DOHH2 (cell line): ENCODE data around the gene SLCO2A1.

Source experiments
- H3F3A ChIP-seq: fragments of 200-600 bp; sonication (generic), shearing (Covaris generic); 2 replicates; pipeline ENCODE4 v1.6.0; 2016; ENCODE audit warnings: antibody characterized with exemption, mild to moderate bottlenecking; ENCODE audit not compliant: control insufficient read depth, insufficient read depth
- H3K27ac ChIP-seq: fragments of 200-600 bp; sonication (generic); 2 replicates; pipeline ENCODE4 v1.5.1; 2014; ENCODE audit warnings: low read depth, mild to moderate bottlenecking, low read length, moderate library complexity
- H3K27me3 ChIP-seq: fragments of 200-600 bp; sonication (generic); 2 replicates; pipeline ENCODE4 v1.6.1; 2014; ENCODE audit warnings: mild to moderate bottlenecking, low read length, mixed read lengths; ENCODE audit not compliant: control insufficient read depth
- H3K36me3 ChIP-seq: fragments of 200-600 bp; sonication (generic); 2 replicates; pipeline ENCODE4 v1.6.1; 2014; ENCODE audit warnings: mild to moderate bottlenecking, low read length, moderate library complexity, mixed read lengths; ENCODE audit not compliant: control insufficient read depth
- H3K4me1 ChIP-seq: fragments of 200-600 bp; sonication (generic); 2 replicates; pipeline ENCODE4 v1.6.1; 2014; ENCODE audit warnings: mild to moderate bottlenecking, low read length, mixed read lengths; ENCODE audit not compliant: control insufficient read depth
- H3K4me2 ChIP-seq: fragments of 200-600 bp; sonication (generic); 2 replicates; pipeline ENCODE4 v1.6.0; 2014; ENCODE audit warnings: mild to moderate bottlenecking, low read length, moderate library complexity
- H3K4me3 ChIP-seq: fragments of 200-600 bp; sonication (generic); 2 replicates; pipeline ENCODE4 v1.5.1; 2014; ENCODE audit warnings: mild to moderate bottlenecking, low read length, mixed read lengths
- H3K79me2 ChIP-seq: fragments of 200-600 bp; sonication (generic); 2 replicates; pipeline ENCODE4 v1.6.1; 2014; ENCODE audit warnings: mild to moderate bottlenecking, low read length, mixed read lengths; ENCODE audit not compliant: control insufficient read depth
- H3K9me2 ChIP-seq: fragments of 200-600 bp; sonication (generic); replicated peaks from 2 replicates; pipeline ENCODE4 v1.6.1; 2014; ENCODE audit warnings: mild to moderate bottlenecking, low read length, mixed read lengths; ENCODE audit not compliant: control insufficient read depth
- H3K9me3 ChIP-seq: fragments of 200-600 bp; sonication (generic); 2 replicates; pipeline ENCODE4 v1.6.1; 2014; ENCODE audit warnings: antibody characterized with exemption, low read length, mixed read lengths; ENCODE audit not compliant: control insufficient read depth, insufficient read depth
- H4K20me1 ChIP-seq: fragments of 200-600 bp; sonication (generic); 2 replicates; pipeline ENCODE4 v1.6.0; 2014; ENCODE audit warnings: low read depth, mild to moderate bottlenecking, antibody characterized with exemption, low read length, moderate library complexity; ENCODE audit not compliant: control insufficient read depth, insufficient read depth
- CTCF ChIP-seq: fragments of 200-600 bp; sonication (generic); IDR thresholded peaks from one replicate; pipeline ENCODE4 v1.5.1; 2014; ENCODE audit warnings: antibody characterized with exemption, mild to moderate bottlenecking, low read depth, low read length; ENCODE audit not compliant: poor library complexity, severe bottlenecking
- EZH2phosphoT487 ChIP-seq: fragments of 200-600 bp; sonication (generic); IDR thresholded peaks from 2 replicates; pipeline ENCODE4 v1.6.1; 2017; ENCODE audit warnings: borderline replicate concordance, mild to moderate bottlenecking, antibody characterized with exemption, low read length, moderate library complexity, mixed read lengths

The SLCO2A1 gene

GRCh38 chr3:133955892-133956291 is 73.8 kb downstream of the SLCO2A1 start:
- Histone ChIP-seq H3F3A (no peaks in the 10 kb centered on the region), H3K27ac (no peak overlapping the region), H3K79me2 (no peaks in the 10 kb centered on the region), H3K27me3 (no peaks in the 10 kb centered on the region), H4K20me1 (no peaks in the 10 kb centered on the region), H3K4me1 (no peaks in the 10 kb centered on the region), H3K36me3 (no peaks in the 10 kb centered on the region), H3K4me3 (no peak overlapping the region), H3K9me3 (no peaks in the 10 kb centered on the region), H3K9me2 (no peaks in the 10 kb centered on the region), H3K4me2 (no peak overlapping the region)
- TF ChIP-seq CTCF (no peak), EZH2phosphoT487 (no peak)

DNA sequence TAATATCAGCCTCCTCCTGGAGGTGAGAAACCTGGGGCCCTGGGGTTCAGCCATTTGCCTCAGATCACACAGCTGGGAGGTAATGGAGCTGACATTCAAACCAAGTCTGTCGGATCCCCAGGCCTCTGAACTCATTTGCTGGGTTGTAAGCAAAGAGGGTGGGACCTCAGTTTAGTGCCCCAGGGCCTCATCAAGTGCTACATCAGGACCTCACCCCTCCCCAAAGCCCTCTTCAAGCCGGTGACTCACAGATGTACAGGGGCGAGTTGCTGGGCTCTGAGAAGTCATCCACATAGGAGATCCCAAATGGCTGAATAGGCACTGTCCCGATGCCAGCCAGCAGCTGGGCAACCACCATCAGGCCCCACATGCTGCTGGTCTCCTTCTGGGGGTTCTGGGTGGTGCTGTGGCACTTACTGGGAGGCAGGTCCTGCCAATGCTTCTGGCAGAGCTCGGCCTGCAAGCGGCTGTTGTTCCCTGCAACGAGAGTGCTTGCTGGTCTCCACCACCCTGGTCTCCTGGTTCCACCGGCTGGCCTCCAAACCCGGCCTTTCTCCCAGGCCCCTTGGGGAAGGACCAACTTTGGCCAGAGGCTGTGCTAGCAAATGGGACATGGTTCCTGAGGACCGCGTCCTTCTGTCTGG is 74.9 kb downstream of the SLCO2A1 start:
- H3K9me3 ChIP-seq = no peaks in the 10 kb centered on the region
- TF ChIP-seq CTCF (no peak), EZH2phosphoT487 (no peak)
- no peaks in the 10 kb centered on the region for H3K27me3 ChIP-seq
- H3K27ac ChIP-seq = no peak overlapping the region
- H3K36me3 ChIP-seq = no peaks in the 10 kb centered on the region
- no peaks in the 10 kb centered on the region for H3K79me2 ChIP-seq
- H3K4me1 ChIP-seq = no peaks in the 10 kb centered on the region
- no peak overlapping the region for H3K4me3 ChIP-seq
- H3F3A ChIP-seq = no peaks in the 10 kb centered on the region
- H3K4me2 ChIP-seq = no peak overlapping the region
- no peaks in the 10 kb centered on the region for H3K9me2 ChIP-seq
- H4K20me1 ChIP-seq = no peaks in the 10 kb centered on the region

DNA sequence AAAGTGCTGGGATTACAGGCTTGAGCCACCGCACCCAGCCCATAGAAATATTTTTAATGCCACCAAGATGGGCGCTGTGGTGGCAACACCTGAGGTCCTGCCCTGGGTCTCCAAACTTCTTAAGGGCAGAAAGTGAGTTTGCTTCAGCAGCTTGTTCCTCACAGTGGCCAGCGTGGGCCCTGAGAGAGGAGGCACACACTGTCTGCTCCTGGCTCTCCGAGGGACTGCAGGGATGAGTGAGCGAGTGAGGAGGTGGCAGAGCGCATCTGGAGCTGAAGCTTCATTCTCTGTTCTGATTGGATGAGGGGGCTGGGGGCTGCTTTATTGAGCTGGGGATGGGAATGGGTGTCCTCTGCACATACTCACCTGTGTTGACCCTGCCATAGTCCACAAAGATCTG is 76.4 kb downstream of the SLCO2A1 start:
- Histone ChIP-seq H3F3A (no peaks in the 10 kb centered on the region), H3K9me2 (no peaks in the 10 kb centered on the region), H3K36me3 (no peaks in the 10 kb centered on the region), H3K79me2 (no peaks in the 10 kb centered on the region), H3K9me3 (no peaks in the 10 kb centered on the region), H3K4me3 (no peak overlapping the region), H3K27me3 (no peaks in the 10 kb centered on the region), H4K20me1 (no peaks in the 10 kb centered on the region), H3K4me2 (no peak overlapping the region), H3K27ac (no peak overlapping the region), H3K4me1 (no peaks in the 10 kb centered on the region)
- no peak for TF ChIP-seq EZH2phosphoT487
- no peak for TF ChIP-seq CTCF

DNA sequence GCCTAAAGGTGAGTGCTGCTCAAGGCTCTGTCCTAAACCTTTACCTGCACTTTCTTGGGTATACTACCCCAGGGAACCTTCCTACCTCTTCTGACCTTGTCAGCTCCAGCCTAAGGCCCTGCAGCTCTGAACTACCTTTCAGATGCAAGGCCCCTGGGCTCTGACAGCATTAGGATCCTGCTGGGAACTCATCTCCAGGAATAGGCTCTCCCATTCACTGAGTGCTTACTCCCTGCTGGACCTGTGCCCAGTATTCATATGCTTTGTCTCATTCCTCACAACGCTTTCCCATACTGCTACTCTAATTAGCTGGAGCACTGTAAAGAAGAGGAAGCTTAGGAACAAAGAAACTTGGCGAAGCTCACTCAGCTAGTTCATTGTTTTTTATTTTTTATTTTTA is 80.3 kb downstream of the SLCO2A1 start:
- H3K79me2 ChIP-seq = no peaks in the 10 kb centered on the region
- no peaks in the 10 kb centered on the region for H3K36me3 ChIP-seq
- no peaks in the 10 kb centered on the region for H3K9me2 ChIP-seq
- H3K27me3 ChIP-seq = no peaks in the 10 kb centered on the region
- no peak overlapping the region for H3K4me2 ChIP-seq
- H3K4me3 ChIP-seq = no peak overlapping the region
- H3K9me3 ChIP-seq = no peaks in the 10 kb centered on the region
- TF ChIP-seq EZH2phosphoT487 (no peak), CTCF (no peak)
- no peak overlapping the region for H3K27ac ChIP-seq
- H3K4me1 ChIP-seq = no peaks in the 10 kb centered on the region
- H3F3A ChIP-seq = no peaks in the 10 kb centered on the region
- no peaks in the 10 kb centered on the region for H4K20me1 ChIP-seq
